ENCODE results near the gene HOXB7. TPM values are rescaled to one million over a fixed set of nuclear protein-coding genes. Genes with fewer than 3 reads are reported as not detected.

Gene HOXB7
- total RNA-seq, 1 donor from 2014 or later, result not detected

GRCh38 chr17:48642843-48643696, 32.3 kb upstream of the HOXB7 start:
- TF ChIP-seq, protein P1, sequence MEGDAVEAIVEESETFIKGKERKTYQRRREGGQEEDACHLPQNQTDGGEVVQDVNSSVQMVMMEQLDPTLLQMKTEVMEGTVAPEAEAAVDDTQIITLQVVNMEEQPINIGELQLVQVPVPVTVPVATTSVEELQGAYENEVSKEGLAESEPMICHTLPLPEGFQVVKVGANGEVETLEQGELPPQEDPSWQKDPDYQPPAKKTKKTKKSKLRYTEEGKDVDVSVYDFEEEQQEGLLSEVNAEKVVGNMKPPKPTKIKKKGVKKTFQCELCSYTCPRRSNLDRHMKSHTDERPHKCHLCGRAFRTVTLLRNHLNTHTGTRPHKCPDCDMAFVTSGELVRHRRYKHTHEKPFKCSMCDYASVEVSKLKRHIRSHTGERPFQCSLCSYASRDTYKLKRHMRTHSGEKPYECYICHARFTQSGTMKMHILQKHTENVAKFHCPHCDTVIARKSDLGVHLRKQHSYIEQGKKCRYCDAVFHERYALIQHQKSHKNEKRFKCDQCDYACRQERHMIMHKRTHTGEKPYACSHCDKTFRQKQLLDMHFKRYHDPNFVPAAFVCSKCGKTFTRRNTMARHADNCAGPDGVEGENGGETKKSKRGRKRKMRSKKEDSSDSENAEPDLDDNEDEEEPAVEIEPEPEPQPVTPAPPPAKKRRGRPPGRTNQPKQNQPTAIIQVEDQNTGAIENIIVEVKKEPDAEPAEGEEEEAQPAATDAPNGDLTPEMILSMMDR (IDR thresholded peaks at IDR 0.05), result no peak
- no peaks in the 10 kb centered on the region for H3K9me3 Mint-ChIP-seq (ENCODE audit: unreplicated experiment)
- no peak overlapping the region for H3K27ac Mint-ChIP-seq (ENCODE audit: unreplicated experiment)
- H3K27me3 Mint-ChIP-seq (ENCODE audit: unreplicated experiment), result peaks cover 93% of the 10 kb centered on the region
- H3K4me3 Mint-ChIP-seq (ENCODE audit: unreplicated experiment), result no peak overlapping the region
- peaks cover 6% of the 10 kb centered on the region for H3K4me1 Mint-ChIP-seq (ENCODE audit: unreplicated experiment)
- no peaks in the 10 kb centered on the region for H3K36me3 Mint-ChIP-seq (ENCODE audit: unreplicated experiment)
- no peak for DNase-seq (ENCODE audit: extremely low spot score, unreplicated experiment)

- H3K4me3 Mint-ChIP-seq (ENCODE audit: unreplicated experiment), result no peak overlapping the region
- no peak overlapping the region for H3K27ac Mint-ChIP-seq (ENCODE audit: unreplicated experiment)
- H3K27me3 Mint-ChIP-seq (ENCODE audit: unreplicated experiment), result peaks cover 94% of the 10 kb centered on the region
- no peak for DNase-seq (ENCODE audit: extremely low spot score, unreplicated experiment)
- no peaks in the 10 kb centered on the region for H3K36me3 Mint-ChIP-seq (ENCODE audit: unreplicated experiment)
- H3K4me1 Mint-ChIP-seq (ENCODE audit: unreplicated experiment), result peaks cover 2% of the 10 kb centered on the region
- no peaks in the 10 kb centered on the region for H3K9me3 Mint-ChIP-seq (ENCODE audit: unreplicated experiment)
- TF ChIP-seq, protein P1 (IDR thresholded peaks at IDR 0.05), result no peak
Measured at GRCh38 chr17:48642059-48642842, 31.4 kb upstream of the HOXB7 start.

DNA sequence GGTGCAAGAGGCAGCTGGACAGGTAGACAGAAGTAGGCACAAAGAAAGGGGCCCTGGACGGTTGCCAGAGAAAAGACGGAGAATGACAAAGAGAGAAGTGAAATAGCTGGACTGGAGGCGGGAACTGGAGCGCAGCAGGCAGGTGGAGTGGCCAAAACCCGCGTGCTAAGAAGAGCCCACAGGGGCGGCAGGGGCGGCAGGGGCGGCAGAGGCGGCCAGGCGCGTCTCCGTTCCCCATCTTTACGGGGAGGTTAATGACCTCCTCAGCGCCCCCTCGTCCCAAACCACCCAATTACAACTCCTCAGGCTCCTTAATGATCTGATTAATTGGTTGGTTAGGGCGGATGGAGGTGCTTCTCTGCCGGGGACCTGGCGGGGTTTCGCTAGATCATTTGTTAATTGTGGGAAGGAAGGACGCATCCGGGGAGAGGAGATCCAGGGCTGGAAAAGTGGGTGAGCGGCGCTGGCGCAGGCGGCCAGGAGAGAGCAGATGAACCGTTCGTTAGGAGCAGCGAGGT, 30.8 kb upstream of the HOXB7 start:
- H3K4me1 Mint-ChIP-seq (ENCODE audit: unreplicated experiment), result no peaks in the 10 kb centered on the region

GRCh38 chr17:48640858-48641180, 30.0 kb upstream of the HOXB7 start:
- H3K4me3 Mint-ChIP-seq (ENCODE audit: unreplicated experiment), result no peak overlapping the region
- DNase-seq (ENCODE audit: extremely low spot score, unreplicated experiment), result no peak
- H3K9me3 Mint-ChIP-seq (ENCODE audit: unreplicated experiment), result no peaks in the 10 kb centered on the region
- no peaks in the 10 kb centered on the region for H3K36me3 Mint-ChIP-seq (ENCODE audit: unreplicated experiment)
- TF ChIP-seq, protein P1 (IDR thresholded peaks at IDR 0.05), result no peak
- H3K27me3 Mint-ChIP-seq (ENCODE audit: unreplicated experiment), result peaks cover 99% of the 10 kb centered on the region
- H3K4me1 Mint-ChIP-seq (ENCODE audit: unreplicated experiment), result no peaks in the 10 kb centered on the region
- no peak overlapping the region for H3K27ac Mint-ChIP-seq (ENCODE audit: unreplicated experiment)

More for the DNA sequence above, 30.8 kb upstream of the HOXB7 start:
- Mint-ChIP-seq H3K27me3 (ENCODE audit: unreplicated experiment) (peaks cover 96% of the 10 kb centered on the region), H3K27ac (ENCODE audit: unreplicated experiment) (no peak overlapping the region), H3K4me3 (ENCODE audit: unreplicated experiment) (no peak overlapping the region), H3K36me3 (ENCODE audit: unreplicated experiment) (no peaks in the 10 kb centered on the region), H3K9me3 (ENCODE audit: unreplicated experiment) (no peaks in the 10 kb centered on the region)
- no peak for DNase-seq (ENCODE audit: extremely low spot score, unreplicated experiment)
- TF ChIP-seq, protein P1 (IDR thresholded peaks at IDR 0.05), result no peak

All from osteocyte (in vitro differentiated cells).